Measurements from ENCODE around the gene PATJ. TPM values are rescaled to one million over a fixed set of nuclear protein-coding genes. Genes with fewer than 3 reads are reported as not detected.
"Not testable (repeated sequence)": the region's sequence is repeated elsewhere in the genome, so short reads cannot be mapped to it uniquely, and the experiment has no call there.

PATJ gene
- total and polyA plus RNA-seq, 5 experiments from 2014 or later: 13.4 to 33.8 (median 17.5) TPM

GRCh38 chr1:61951731-61952580, 209.7 kb downstream of the PATJ start:
- DNase-seq (no peak), ATAC-seq (no peak)
- Mint-ChIP-seq H3K9me3 (peaks cover 0 to 9% (median 0%) of the 10 kb centered on the region in 9 donors), H3K27ac (peak overlapping the region in 2 of 10 donors; percentile 21 to 79), H3K4me1 (peaks cover 0 to 4% (median 0%) of the 10 kb centered on the region in 4 donors), H3K36me3 (peaks cover 0 to 17% (median 9%) of the 10 kb centered on the region in 3 donors), H3K4me3 (no peak overlapping the region), H3K27me3 (no peaks in the 10 kb centered on the region)
- POLR2A ChIA-PET: interaction anchor here (0.6 kb wide), 1 partner anchor 795 kb away, joined by 3 read pairs; no protein-coding TSS in a partner anchor

GRCh38 chr1:61952675-61953074, 210.4 kb downstream of the PATJ start:
- Mint-ChIP-seq H3K4me1 (peaks cover 0 to 4% (median 0%) of the 10 kb centered on the region in 4 donors), H3K9me3 (peaks cover 0 to 1% (median 0%) of the 10 kb centered on the region in 9 donors), H3K27ac (peak overlapping the region in 1 of 10 donors; percentile 79), H3K36me3 (peaks cover 0 to 21% (median 9%) of the 10 kb centered on the region in 3 donors), H3K4me3 (no peak overlapping the region), H3K27me3 (no peaks in the 10 kb centered on the region)
- DNase-seq (no peak), ATAC-seq (no peak)
- POLR2A ChIA-PET: no interaction called here

- DNase-seq: no peak
- no peaks in the 10 kb centered on the region for H3K9me3 Mint-ChIP-seq
- peaks cover 0 to 21% (median 9%) of the 10 kb centered on the region in 3 donors for H3K36me3 Mint-ChIP-seq
- ATAC-seq: no peak
- H3K4me3 Mint-ChIP-seq: no peak overlapping the region
- H3K27ac Mint-ChIP-seq: no peak overlapping the region
- POLR2A ChIA-PET: no interaction called here
- no peaks in the 10 kb centered on the region for H3K27me3 Mint-ChIP-seq
- H3K4me1 Mint-ChIP-seq: peaks cover 0 to 4% (median 0%) of the 10 kb centered on the region in 4 donors
Observed at GRCh38 chr1:61953076-61953789, 211.0 kb downstream of the PATJ start.

GRCh38 chr1:61953790-61954150, 211.5 kb downstream of the PATJ start:
- Mint-ChIP-seq H3K4me3 (no peak overlapping the region), H3K36me3 (peaks cover 0 to 26% (median 14%) of the 10 kb centered on the region in 3 donors), H3K27me3 (no peaks in the 10 kb centered on the region), H3K9me3 (no peaks in the 10 kb centered on the region), H3K4me1 (peaks cover 0 to 4% (median 0%) of the 10 kb centered on the region in 4 donors), H3K27ac (no peak overlapping the region)
- POLR2A ChIA-PET: no interaction called here
- no peak for DNase-seq
- ATAC-seq: no peak

GRCh38 chr1:61955261-61955660, 213.0 kb downstream of the PATJ start:
- Mint-ChIP-seq H3K4me1 (peaks cover 0 to 4% (median 0%) of the 10 kb centered on the region in 4 donors), H3K27ac (no peak overlapping the region), H3K36me3 (peaks cover 0 to 30% (median 20%) of the 10 kb centered on the region in 3 donors), H3K4me3 (no peak overlapping the region), H3K27me3 (no peaks in the 10 kb centered on the region), H3K9me3 (no peaks in the 10 kb centered on the region)
- ATAC-seq (no peak), DNase-seq (no peak)
- POLR2A ChIA-PET: interaction anchor here (0.7 kb wide), 1 partner anchor 64 kb away, joined by 4 read pairs; no protein-coding TSS in a partner anchor

DNA sequence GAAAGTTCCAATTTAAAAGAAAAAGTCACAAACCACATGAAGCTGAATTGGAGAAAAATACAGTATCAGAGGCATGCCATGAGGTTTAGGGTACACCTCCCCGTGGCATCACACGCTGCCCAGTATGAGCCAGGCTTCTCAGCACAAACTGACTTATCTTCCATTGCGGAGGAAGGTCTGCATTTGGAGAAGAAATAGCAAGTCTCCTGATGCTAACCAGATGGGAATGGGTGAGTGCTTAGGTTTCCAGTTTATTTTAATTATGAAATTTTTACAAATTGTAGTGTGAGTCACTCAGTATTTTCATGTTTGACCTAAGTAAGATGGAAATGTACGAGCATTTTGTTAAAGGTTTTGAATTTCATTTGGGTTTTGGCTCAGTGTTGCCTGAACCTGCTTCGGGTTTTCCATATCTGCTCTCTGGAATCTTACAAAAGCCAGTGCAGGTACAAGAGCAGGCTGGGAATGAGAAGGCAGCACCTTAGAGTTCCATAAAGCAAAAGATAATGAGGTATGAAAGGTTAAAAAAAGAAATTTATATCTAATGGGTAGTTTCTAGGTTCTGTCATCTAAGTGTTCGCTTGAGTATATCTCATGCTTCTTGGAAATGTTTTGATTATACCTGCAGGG, 213.9 kb downstream of the PATJ start:
- POLR2A ChIA-PET: no interaction called here
- Mint-ChIP-seq H3K4me3 (no peak overlapping the region), H3K36me3 (peaks cover 0 to 35% (median 27%) of the 10 kb centered on the region in 3 donors), H3K27ac (no peak overlapping the region), H3K4me1 (peaks cover 0 to 4% (median 0%) of the 10 kb centered on the region in 4 donors), H3K27me3 (no peaks in the 10 kb centered on the region), H3K9me3 (no peaks in the 10 kb centered on the region)
- ATAC-seq: no peak
- no peak for DNase-seq

DNA sequence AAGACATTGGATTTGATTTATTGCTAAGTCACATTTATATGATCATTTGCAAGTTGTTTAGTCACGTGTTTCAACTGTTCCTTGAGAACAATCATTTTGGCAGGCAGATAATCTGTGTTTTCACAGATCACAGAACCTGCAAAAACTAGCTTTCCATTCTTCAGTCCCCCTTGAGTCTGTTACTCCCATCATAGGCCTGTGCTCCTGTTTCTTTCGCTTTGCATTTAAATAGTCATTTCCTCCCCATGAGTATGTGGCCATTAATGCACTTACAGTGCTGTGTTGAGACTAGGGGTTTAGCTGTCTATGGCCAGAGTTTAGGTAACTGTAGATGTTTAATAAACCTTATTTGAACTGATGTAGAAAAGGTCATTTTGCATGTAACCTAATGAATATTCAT, 214.5 kb downstream of the PATJ start:
- H3K4me1 Mint-ChIP-seq: peaks cover 0 to 4% (median 0%) of the 10 kb centered on the region in 4 donors
- POLR2A ChIA-PET: no interaction called here
- no peak overlapping the region for H3K27ac Mint-ChIP-seq
- no peaks in the 10 kb centered on the region for H3K9me3 Mint-ChIP-seq
- no peaks in the 10 kb centered on the region for H3K27me3 Mint-ChIP-seq
- ATAC-seq: no peak
- H3K36me3 Mint-ChIP-seq: peaks cover 0 to 41% (median 28%) of the 10 kb centered on the region in 3 donors
- H3K4me3 Mint-ChIP-seq: no peak overlapping the region
- no peak for DNase-seq

- Mint-ChIP-seq H3K4me1 (no peaks in the 10 kb centered on the region), H3K4me3 (no peak overlapping the region), H3K27ac (no peak overlapping the region), H3K27me3 (no peaks in the 10 kb centered on the region), H3K36me3 (peaks cover 0 to 40% (median 28%) of the 10 kb centered on the region in 3 donors), H3K9me3 (no peaks in the 10 kb centered on the region)
- POLR2A ChIA-PET: no interaction called here
- DNase-seq (no peak), ATAC-seq (no peak)
Observed at GRCh38 chr1:61961009-61961408, 218.7 kb downstream of the PATJ start.

DNA sequence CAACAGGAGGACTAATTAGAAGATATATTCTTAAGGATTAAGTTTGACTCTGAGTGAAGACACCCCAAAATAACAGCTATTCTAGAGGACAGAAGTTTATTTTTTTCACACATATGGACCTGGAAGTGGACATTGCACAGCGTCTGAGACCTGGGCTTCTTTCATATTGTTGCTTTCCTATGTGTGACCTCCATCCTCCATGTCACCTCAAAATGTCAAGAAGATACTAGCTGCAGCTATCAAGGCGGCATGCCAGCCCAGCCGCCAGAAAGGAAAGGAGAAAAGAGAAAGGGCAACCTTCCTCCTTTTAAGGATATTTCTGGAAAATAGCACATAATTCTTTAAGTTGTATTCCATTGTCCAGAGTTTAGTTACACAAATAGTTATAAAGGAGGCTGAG, 220.4 kb downstream of the PATJ start:
- Mint-ChIP-seq H3K27ac (no peak overlapping the region), H3K9me3 (no peaks in the 10 kb centered on the region), H3K4me1 (no peaks in the 10 kb centered on the region), H3K4me3 (no peak overlapping the region), H3K27me3 (no peaks in the 10 kb centered on the region), H3K36me3 (peaks cover 0 to 38% (median 31%) of the 10 kb centered on the region in 3 donors)
- no peak for DNase-seq
- POLR2A ChIA-PET: no interaction called here
- ATAC-seq: no peak

DNA sequence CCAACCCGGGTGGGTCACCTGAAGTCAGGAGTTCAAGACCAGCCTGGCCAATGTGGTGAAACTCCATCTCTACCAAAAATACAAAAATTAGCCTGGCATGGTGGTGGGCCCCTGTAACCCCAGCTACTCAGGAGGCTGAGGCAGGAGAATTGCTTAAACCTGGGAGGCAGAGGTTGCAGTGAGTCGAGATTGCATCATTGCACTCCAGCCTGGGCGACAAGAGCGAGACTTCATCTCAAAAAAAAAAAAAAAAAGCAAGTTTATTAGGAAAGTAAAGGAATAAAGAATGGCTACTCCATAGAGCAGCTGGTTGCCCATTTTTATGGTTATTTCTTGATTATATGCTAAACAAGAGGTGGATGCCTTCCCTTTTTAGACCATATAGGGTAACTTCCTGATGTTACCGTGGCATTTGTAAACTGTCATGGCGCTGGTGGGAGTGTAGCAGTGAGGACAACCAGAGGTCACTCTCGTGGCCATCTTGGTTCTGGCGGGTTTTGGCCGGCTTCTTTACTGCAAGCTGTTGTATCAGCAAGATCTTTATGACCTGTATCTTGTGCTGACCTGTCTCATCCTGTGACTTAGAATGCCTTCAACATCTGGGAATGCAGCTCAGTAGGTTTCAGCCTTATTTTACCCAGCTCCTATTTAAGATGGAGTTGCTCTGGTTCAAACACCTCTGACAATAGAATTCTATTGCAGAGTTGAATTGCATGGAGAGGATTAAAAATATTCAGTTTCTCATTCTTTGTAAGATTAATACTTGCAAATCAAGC, 224.4 kb downstream of the PATJ start:
- POLR2A ChIA-PET, H3K9me3 Mint-ChIP-seq: not testable (repeated sequence)

DNA sequence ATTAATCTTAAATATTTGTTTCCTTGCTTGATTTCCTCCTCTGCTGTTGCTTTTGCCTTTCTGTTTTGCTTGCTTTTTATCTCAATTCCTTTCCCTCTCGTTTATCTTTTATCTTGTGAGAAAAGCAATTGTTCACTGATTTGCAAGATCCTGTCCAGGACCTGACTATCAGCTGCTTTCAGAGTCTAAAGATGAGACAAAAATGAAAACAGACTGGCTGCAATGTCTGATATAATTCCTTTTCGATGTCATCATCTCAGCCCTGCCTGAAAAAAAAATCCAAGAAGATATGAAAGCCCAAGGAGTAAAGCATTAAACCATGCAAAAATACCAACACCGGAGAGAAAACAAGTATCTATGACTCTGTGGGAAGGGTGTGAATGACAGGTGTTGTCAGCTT, 225.5 kb downstream of the PATJ start:
- ATAC-seq (no peak), DNase-seq (no peak)
- H3K36me3 Mint-ChIP-seq: peaks cover 0 to 32% (median 26%) of the 10 kb centered on the region in 3 donors
- no peaks in the 10 kb centered on the region for H3K4me1 Mint-ChIP-seq
- H3K4me3 Mint-ChIP-seq: no peak overlapping the region
- no peaks in the 10 kb centered on the region for H3K27me3 Mint-ChIP-seq
- POLR2A ChIA-PET: no interaction called here
- H3K27ac Mint-ChIP-seq: no peak overlapping the region
- H3K9me3 Mint-ChIP-seq: peaks cover 0 to 6% (median 0%) of the 10 kb centered on the region in 9 donors

More for the DNA sequence above, 224.4 kb downstream of the PATJ start:
- ATAC-seq, H3K27me3 Mint-ChIP-seq, DNase-seq, H3K4me3 Mint-ChIP-seq, H3K27ac Mint-ChIP-seq, H3K4me1 Mint-ChIP-seq: not testable (repeated sequence)
- peaks cover 0 to 38% (median 32%) of the 10 kb centered on the region in 3 donors for H3K36me3 Mint-ChIP-seq

DNA sequence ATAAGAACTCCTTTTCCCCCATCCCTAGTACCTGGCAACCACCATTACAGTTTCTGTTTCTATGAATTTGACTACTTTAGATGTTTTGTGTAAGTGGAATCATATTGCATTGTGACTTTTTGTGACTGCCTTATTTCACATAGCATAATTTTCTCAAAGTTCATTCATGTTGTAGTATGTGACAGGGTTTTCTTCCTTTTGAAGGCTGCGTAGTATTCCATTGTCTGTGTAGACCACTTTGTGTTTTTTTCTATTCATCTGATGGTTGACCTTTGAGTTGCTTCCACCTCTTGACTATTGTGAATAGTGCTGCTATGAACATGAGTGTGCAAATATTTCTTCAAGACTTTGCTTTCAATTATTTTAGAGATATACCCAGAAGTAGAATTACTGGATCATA, 226.6 kb downstream of the PATJ start:
- no peaks in the 10 kb centered on the region for H3K27me3 Mint-ChIP-seq
- no peak for ATAC-seq
- no peak overlapping the region for H3K27ac Mint-ChIP-seq
- no peak for DNase-seq
- H3K4me1 Mint-ChIP-seq: no peaks in the 10 kb centered on the region
- H3K4me3 Mint-ChIP-seq: no peak overlapping the region
- POLR2A ChIA-PET: no interaction called here
- peaks cover 0 to 32% (median 24%) of the 10 kb centered on the region in 3 donors for H3K36me3 Mint-ChIP-seq
- peaks cover 0 to 6% (median 0%) of the 10 kb centered on the region in 9 donors for H3K9me3 Mint-ChIP-seq
